GM12864 (cell line): ENCODE measurements around the gene RFTN1.

Experiments used
- DNase-seq: peaks from one replicate; pipeline ENCODE4 v3.0.0-alpha.2; 2011; ENCODE audit warnings: low read depth
- H3K4me3 ChIP-seq: 2 replicates; pipeline ENCODE4 v1.5.1; 2011; ENCODE audit warnings: mild to moderate bottlenecking, low read depth, low read length, control low read depth
- TF ChIP-seq, protein P1 (sequence below): IDR thresholded peaks from 2 replicates; pipeline ENCODE4 v1.5.1; 2011; ENCODE audit warnings: low read depth, mild to moderate bottlenecking, moderate library complexity, low read length, control low read depth, inconsistent platforms; ENCODE audit errors: missing control alignments

The RFTN1 gene

DNA sequence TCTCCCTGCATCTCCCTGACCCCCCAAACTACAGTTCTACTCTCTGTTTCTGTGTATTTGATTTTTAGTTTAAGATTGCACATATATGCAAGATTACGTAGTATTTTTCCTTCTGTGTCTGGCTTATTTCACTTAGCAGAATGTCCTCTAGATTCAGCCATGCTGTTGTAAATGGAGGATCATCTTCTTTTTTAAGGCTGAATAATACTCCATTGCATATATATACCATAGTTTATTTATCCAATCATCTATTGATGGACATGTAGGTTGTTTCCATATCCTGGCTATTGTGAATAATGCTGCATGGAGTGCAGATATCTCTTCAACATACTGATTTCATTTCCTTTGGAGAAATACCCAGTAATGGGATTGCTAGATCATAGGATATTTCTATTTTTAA lies 70.8 kb downstream of the RFTN1 start:
- no peak for DNase-seq
- H3K4me3 ChIP-seq: no peak overlapping the region
- TF ChIP-seq, protein P1, sequence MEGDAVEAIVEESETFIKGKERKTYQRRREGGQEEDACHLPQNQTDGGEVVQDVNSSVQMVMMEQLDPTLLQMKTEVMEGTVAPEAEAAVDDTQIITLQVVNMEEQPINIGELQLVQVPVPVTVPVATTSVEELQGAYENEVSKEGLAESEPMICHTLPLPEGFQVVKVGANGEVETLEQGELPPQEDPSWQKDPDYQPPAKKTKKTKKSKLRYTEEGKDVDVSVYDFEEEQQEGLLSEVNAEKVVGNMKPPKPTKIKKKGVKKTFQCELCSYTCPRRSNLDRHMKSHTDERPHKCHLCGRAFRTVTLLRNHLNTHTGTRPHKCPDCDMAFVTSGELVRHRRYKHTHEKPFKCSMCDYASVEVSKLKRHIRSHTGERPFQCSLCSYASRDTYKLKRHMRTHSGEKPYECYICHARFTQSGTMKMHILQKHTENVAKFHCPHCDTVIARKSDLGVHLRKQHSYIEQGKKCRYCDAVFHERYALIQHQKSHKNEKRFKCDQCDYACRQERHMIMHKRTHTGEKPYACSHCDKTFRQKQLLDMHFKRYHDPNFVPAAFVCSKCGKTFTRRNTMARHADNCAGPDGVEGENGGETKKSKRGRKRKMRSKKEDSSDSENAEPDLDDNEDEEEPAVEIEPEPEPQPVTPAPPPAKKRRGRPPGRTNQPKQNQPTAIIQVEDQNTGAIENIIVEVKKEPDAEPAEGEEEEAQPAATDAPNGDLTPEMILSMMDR: no peak

DNA sequence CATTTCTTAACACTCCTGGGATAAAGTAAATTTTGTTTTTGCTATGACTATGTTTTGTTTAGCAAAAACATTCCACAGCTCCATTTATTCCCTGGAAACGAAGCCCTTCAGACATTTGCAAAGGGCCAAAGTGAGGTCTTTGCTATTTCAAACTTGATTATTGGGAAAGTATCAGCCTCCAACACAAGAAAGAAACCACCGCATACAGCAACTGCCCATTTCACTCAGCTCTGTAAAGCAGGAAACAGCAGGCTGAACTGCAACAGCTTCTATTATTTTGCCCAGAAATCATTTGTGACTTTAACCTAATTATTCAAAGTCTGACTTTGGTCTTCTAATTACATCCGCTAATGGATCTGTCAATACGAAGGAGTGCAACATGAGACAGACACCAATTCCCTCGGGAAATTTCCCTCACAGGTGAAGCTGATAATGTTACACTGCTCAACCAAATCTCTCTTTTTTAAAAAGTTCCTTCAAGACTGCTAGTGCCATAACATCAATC lies 72.1 kb downstream of the RFTN1 start:
- H3K4me3 ChIP-seq: no peak overlapping the region

DNA sequence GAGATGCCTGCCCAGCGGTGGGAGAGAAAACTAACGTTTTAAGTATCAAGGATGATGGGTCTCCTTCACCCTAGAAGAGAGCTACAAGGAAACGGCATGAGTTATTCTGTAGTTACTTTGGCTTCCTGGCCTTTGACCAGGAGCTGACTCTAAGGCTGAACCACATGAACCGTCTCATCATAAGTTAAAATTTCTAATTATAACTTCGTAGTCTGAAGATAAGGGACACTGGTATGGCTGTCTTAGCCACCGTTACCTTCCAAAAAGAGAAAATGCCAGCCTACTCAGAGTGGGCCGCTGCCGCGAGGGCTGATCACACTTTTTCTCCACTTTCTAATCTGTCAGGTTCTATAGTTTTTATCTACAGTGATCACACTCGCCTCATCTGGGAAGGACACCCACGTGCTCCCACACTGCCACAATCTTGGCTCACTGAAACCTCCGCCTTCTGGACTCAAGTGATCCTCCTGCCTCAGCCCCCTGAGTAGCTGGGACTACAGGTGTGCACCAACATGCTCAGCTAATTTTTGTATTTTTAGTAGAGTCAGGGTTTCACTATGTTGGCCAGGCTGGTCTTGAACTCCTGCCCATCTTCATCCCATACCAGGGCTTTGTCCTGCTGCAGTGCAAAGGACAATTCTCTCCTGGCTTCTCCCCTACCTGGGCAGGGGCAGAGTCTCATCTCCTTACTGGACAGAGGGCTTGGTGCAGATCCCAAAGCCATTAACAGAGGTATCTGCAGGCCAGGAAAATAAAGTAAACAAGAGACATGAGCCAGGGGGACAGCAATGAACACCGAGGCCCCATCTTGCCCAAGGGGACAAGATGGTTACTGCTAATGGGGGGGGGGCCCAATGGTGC lies 73.4 kb downstream of the RFTN1 start:
- no peak overlapping the region for H3K4me3 ChIP-seq
- TF ChIP-seq, protein P1: no peak
- DNase-seq: no peak

More for the DNA sequence above, 72.1 kb downstream of the RFTN1 start:
- no peak for DNase-seq
- TF ChIP-seq, protein P1: no peak

DNA sequence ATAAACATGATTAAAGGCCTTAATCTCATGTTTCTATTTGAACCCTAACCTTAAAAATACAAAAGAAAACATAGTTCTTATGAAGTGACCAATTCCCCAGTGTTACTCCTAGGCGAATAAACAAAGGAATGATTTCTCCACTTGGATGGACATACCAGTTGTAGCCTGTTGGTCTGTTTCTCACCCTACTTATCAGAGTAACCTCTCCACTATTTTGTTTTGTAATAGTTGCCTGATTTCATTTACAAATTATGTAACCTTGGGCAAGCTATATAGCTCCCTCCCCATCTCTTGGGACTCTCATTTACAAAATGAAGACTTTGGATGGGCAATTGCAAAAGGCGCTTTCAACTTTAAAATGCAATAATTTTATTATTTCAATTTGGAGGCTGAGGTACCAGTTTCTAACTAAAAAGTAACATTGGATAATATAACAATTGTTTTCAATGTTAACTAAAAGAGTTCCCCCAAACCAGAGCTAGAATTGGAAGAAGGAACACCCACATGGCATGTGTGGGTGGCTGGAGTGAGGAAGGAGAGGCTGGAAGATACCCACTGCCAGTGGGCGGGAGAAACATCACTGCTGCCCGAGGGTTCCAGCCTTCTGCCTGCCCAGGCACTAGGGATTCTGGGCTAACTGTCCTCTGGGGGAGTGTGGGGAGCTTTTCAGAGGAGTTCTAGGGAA lies 74.2 kb downstream of the RFTN1 start:
- H3K4me3 ChIP-seq: no peak overlapping the region
- TF ChIP-seq, protein P1: no peak
- no peak for DNase-seq

DNA sequence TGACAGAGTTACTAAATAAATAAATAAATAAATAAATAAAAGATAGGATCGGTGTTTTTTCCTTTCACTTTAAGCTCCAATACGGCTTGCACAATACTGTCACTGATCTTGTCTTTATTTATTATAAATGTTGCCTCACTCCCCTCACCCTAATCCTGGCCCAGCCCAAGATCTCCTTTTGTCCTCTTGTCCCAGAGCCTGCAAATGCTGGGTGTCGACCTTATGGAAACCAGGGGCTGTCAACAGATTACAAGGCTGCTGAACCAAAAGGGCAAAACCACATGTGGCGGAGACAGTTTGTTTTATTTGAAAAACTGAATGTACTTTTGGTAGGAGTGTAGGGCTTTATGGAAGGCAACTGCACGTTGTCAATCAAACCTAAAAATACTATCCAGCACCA lies 75.9 kb downstream of the RFTN1 start:
- DNase-seq: no peak
- TF ChIP-seq, protein P1: no peak
- H3K4me3 ChIP-seq: no peak overlapping the region

DNA sequence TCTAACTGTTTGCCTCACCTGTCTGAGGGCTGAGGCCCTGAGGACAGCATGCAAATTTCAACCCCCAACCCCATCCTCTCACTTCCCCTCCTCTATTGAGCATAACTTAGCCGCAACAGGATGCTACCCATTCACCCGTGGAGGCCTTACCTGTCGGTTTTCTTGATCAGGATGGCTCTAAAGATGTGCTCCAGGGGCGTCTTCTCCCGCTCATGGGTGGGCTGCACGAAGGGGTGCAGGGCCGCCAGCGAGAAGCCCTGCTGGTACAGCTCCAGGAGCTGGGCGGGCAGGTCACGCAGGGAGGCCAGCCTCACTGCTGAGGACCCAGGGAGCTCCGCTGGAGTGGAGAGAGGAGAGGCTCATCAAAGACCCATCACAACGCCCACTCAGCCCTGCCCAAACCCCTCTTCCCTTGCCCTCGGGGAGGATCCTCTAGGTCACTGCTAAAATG lies 79.8 kb downstream of the RFTN1 start:
- peak; percentile 84 for DNase-seq
- peak overlapping the region; percentile 13 for H3K4me3 ChIP-seq
- TF ChIP-seq, protein P1: no peak
